Activated T-helper 1 cell treated with Interleukin-2 at 50 U/mL for 16 hours (primary cell): ENCODE results near the gene LRRTM2.
"Not testable (repeated sequence)": the region's sequence is repeated elsewhere in the genome, so short reads cannot be mapped to it uniquely, and the experiment has no call there.

ENCODE experiments used
- DNase-seq: peaks from one replicate; pipeline ENCODE4 v3.0.0-alpha.2; 2020; ENCODE audit warnings: low read depth

The LRRTM2 gene

GRCh38 chr5:138874771-138875551 is at the start of gene LRRTM2:
TSS of gene LRRTM2 (minus strand) at chr5:138875335. CDS start at chr5:138874911, 424 bp downstream.
- DNase-seq, result no peak

- DNase-seq, result no peak
These were observed 47.4 kb upstream of the LRRTM2 start for GRCh38 chr5:138922494-138922893.

- DNase-seq, result not testable (repeated sequence)
These were observed 46.2 kb upstream of the LRRTM2 start for GRCh38 chr5:138921362-138921761.

GRCh38 chr5:138920181-138920580 is 45.0 kb upstream of the LRRTM2 start:
- no peak for DNase-seq

GRCh38 chr5:138918686-138919085 is 43.6 kb upstream of the LRRTM2 start:
- DNase-seq, result no peak

GRCh38 chr5:138914338-138914737 is 39.2 kb upstream of the LRRTM2 start:
- DNase-seq, result no peak

GRCh38 chr5:138913773-138914172 is 38.6 kb upstream of the LRRTM2 start:
- DNase-seq, result no peak

- DNase-seq, result no peak
These were observed 37.0 kb upstream of the LRRTM2 start for GRCh38 chr5:138912093-138912492.

- no peak for DNase-seq
These were observed 36.3 kb upstream of the LRRTM2 start for GRCh38 chr5:138911441-138911840.

- no peak for DNase-seq
These were observed 35.5 kb upstream of the LRRTM2 start for GRCh38 chr5:138910546-138911185.

GRCh38 chr5:138909734-138910133 is 34.6 kb upstream of the LRRTM2 start:
- DNase-seq, result no peak

- no peak for DNase-seq
These were observed 30.4 kb upstream of the LRRTM2 start for GRCh38 chr5:138905541-138905940.

- DNase-seq, result no peak
These were observed 28.1 kb upstream of the LRRTM2 start for GRCh38 chr5:138903130-138903775.

- no peak for DNase-seq
These were observed 26.6 kb upstream of the LRRTM2 start for GRCh38 chr5:138901716-138902115.

GRCh38 chr5:138900281-138900965 is 25.3 kb upstream of the LRRTM2 start:
- no peak for DNase-seq

- no peak for DNase-seq
These were observed 23.6 kb upstream of the LRRTM2 start for GRCh38 chr5:138898742-138899141.

- DNase-seq, result no peak
These were observed 23.2 kb upstream of the LRRTM2 start for GRCh38 chr5:138898299-138898698.

GRCh38 chr5:138895918-138896317 is 20.8 kb upstream of the LRRTM2 start:
- DNase-seq, result no peak

GRCh38 chr5:138890644-138891043 is 15.5 kb upstream of the LRRTM2 start:
- no peak for DNase-seq

- no peak for DNase-seq
These were observed 14.9 kb upstream of the LRRTM2 start for GRCh38 chr5:138889994-138890393.

GRCh38 chr5:138884554-138884953 is 9.4 kb upstream of the LRRTM2 start:
- DNase-seq, result no peak

GRCh38 chr5:138884094-138884493 is 9.0 kb upstream of the LRRTM2 start:
- no peak for DNase-seq

- DNase-seq, result no peak
These were observed 8.1 kb upstream of the LRRTM2 start for GRCh38 chr5:138883211-138883610.
